Measurements from ENCODE around the gene OSGEP.

GRCh38 chr14:20438664-20439063 is 15.9 kb downstream of the OSGEP start:
- TF ChIP-seq CTCF (IDR thresholded peaks at IDR 0.05) (no peak), POLR2A (IDR thresholded peaks at IDR 0.05) (no peak)
